ENCODE data around the gene NAPSA.

The NAPSA gene

DNA sequence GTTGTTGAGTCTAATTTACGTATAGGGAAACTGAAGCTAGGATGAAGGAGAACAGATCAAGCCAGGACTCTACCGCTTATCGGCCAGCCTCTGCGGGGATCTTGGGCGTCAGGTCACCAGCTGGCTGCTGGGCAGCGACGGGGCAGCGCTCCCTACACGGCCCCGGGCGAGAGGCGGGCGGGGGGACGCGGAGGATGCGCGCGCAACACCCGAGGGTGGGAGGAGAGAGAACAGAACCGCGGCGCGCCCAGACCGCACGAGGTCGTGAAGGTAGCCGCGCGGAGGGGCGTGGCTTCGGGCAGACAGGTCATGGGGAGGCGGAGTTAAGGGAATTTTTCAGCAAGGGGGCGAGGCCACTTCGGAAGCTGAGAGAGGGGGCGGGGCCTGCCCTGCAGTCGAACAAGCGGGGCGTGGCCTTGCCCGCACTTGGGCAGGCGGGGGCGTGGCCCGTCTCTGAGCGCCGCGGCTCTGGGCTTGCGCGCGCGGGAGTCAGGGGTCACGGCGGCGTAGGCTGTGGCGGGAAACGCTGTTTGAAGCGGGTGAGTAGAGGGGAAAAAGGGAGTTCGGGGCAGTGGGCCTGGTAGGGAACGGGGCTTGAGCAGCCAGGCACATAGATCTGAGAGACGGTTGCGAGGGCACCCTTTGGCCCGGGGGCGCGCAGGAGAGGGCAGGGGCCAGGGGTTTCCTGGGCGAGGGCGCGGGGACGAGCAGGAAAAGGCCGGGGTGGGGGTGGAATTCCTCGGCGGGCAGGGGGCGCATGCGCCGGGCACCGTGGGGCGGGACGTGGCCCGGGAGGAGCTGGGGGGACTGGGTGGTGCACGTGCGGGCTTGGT, 18.6 kb upstream of the NAPSA start, which contains the start of gene POLD1:
Gene POLD1, plus strand, starts transcription at position 496 of the 833 bp plus-strand sequence. CDS start 14,505 bp downstream, outside the sequence.
- peak; percentile 99 for DNase-seq

DNA sequence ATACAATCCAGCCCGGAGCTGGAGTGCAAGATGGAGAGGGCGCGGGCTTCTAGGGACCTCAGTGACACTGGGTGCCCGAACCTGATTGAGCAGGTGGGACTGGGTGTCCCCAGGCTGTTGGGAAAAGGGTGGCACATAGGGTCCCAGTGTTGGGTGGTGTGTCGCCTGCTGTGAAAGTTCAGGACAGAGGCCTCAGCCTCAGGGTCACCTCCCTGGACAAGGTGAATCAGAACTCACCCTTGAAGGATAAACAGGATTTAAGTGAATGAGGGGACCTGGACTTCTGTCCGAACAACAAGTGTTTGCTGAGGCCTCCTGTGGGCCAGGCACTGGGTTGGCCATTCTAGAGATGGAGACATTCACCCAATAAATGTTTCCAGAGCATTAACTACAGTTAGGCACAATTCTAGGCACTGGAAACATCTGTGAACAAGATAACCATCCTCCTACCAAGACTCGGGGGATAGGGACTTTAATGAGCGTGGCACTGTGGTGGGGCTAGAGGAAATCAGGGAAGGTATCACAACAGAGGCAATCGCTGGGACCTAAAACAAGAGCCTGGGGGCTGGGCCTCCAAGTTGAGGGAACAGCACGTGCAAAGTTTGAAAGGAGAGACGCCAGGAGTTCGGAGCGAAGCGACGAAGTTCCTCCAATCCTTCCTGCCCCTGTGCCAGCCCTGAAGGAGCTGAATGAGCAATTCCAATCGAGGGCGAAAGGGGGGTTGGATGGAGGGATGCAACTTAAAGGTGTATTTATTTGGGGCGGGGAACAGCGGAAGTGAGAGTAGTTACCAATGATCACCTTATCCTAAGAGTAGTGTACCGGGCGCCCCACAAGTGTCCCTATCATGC, 17.8 kb upstream of the NAPSA start:
- no peak for DNase-seq

DNA sequence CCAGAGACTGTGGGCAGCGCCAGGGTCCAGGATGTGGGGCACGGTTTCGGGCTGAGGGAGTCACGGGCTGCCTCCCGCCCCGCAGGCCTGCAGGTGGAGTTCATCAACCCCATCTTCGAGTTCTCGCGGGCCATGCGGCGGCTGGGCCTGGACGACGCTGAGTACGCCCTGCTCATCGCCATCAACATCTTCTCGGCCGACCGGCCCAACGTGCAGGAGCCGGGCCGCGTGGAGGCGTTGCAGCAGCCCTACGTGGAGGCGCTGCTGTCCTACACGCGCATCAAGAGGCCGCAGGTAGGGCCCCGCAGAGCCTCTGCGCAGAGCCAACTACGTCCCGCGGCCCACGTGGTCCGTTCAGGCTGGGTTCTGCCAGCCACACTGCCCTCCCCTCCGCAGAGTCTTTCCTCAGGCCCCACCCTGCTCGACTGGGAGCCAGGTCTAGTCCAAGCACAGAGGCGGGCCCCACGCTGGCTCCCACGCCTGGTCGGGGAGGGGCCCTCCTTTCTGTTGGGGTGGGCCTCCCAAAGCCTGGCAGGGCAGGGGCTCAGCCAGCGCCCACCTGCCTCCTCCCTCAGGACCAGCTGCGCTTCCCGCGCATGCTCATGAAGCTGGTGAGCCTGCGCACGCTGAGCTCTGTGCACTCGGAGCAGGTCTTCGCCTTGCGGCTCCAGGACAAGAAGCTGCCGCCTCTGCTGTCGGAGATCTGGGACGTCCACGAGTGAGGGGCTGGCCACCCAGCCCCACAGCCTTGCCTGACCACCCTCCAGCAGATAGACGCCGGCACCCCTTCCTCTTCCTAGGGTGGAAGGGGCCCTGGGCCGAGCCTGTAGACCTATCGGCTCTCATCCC, 16.7 kb upstream of the NAPSA start:
- DNase-seq: no peak

DNA sequence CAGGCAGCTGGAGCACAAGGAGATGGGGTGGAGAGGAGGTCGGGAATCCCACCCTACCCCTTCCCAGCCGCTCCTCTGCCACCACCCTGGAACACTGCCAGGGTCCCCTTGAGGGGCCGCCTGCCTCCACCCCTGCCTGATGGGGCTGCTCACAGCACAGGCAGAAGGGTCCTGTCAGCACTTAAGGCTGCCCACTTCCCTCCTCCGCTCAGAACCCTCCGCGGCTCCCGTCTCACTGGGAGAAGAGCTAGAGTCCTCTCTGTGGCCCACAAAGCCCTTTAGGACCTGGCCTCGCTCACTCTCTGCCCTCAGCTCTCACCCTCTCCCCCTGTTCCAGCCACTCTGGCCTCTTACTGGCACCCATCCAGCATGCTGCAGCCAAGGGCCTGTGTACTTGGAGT, 15.3 kb upstream of the NAPSA start:
- no peak for DNase-seq

DNA sequence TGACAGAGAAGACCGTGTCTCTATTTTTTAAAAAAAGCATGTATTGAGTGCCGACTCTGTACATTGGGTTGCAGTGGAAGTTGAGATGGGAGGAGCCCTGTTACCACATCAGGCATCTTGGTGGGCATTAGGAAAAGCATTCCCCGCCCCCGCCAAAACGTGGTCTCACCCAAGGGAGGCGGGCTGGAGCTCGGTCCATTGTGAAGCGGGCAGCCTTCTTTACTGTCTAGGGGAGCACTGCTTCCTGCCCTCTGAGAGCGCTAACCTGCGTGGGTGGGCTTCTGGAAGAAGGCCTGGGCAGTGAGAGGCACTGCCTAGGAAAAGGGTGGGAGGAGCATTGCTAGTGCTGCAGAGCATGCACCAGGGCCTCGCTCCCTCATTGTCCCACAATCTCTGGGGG, 14.7 kb upstream of the NAPSA start:
- no peak for DNase-seq

- DNase-seq: no peak
Measured at GRCh38 chr19:50379602-50380001, 14.2 kb upstream of the NAPSA start.

DNA sequence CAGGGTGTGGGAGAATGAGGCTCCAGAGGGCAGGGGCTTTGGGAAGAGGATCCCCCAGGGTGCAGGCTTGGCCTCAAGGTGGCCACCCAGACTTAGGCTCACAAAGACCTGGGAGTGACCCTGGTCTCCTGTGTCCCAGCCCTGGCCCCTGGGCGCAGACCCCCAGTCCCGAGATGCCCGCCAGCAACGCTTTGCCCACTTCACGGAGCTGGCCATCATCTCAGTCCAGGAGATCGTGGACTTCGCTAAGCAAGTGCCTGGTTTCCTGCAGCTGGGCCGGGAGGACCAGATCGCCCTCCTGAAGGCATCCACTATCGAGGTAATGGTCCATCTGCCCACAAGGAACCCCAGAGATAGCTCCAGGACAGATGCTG, 13.4 kb upstream of the NAPSA start:
- no peak for DNase-seq

GRCh38 chr19:50378169-50378862, 12.9 kb upstream of the NAPSA start:
- DNase-seq: no peak

DNA sequence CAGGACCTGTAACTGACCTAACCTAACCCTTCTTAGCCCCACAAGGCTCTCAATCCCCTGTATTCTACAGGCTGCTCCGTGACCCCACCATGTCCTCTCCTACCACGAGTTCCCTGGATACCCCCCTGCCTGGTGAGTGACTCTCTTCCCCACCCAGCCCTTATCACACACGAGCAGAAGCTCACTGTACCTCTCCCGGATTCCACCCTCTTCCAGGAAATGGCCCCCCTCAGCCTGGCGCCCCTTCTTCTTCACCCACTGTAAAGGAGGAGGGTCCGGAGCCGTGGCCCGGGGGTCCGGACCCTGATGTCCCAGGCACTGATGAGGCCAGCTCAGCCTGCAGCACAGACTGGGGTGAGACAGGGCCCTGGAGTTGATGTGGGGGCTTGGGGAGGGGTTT, 12.1 kb upstream of the NAPSA start:
- no peak for DNase-seq

GRCh38 chr19:50377051-50377461, 11.6 kb upstream of the NAPSA start:
- DNase-seq: peak; percentile 68

DNA sequence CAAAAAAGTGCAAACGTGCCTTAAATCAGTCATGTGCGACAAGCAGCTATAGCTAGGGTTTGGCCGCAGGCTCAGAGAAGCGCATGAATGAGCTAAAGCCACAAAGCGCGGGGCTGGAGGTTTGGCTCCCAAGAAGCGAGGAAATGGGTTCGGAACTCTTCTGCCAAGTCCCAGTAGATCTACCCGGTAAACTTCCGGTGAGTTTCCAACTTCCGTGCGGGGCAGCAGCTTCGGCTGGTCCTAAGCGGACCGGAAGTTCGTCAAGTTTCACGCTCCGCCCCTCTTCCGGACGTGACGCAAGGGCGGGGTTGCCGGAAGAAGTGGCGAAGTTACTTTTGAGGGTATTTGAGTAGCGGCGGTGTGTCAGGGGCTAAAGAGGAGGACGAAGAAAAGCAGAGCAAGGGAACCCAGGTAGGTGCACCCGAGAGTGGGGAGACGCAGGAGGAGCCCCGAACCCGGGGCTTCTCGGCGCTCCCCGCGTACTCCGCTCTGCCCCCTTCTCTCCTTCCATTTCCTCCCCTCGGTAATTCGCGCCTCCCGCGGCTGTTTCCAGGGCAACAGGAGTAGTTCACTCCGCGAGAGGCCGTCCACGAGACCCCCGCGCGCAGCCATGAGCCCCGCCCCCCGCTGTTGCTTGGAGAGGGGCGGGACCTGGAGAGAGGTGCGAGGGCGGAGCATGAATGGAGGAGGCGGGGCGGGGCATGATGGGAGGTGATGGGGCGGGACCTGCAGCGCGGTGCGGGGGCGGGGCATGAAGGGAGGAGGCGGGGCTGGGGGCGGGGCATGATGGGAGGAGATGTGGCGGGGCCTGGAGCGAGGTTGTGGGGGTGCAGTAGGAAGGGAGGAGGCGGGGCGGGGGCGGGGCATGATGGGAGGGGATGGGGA, 11.0 kb upstream of the NAPSA start, which contains the start of gene NR1H2:
Gene NR1H2, plus strand, starts transcription at position 292 of the 885 bp plus-strand sequence. CDS start 1,149 bp downstream, outside the sequence.
- peak; percentile 95 for DNase-seq

- DNase-seq: no peak
Measured at GRCh38 chr19:50371914-50372475, 6.6 kb upstream of the NAPSA start.

- DNase-seq: peak; percentile 82
Measured at GRCh38 chr19:50368649-50369570, 3.5 kb upstream of the NAPSA start.

DNA sequence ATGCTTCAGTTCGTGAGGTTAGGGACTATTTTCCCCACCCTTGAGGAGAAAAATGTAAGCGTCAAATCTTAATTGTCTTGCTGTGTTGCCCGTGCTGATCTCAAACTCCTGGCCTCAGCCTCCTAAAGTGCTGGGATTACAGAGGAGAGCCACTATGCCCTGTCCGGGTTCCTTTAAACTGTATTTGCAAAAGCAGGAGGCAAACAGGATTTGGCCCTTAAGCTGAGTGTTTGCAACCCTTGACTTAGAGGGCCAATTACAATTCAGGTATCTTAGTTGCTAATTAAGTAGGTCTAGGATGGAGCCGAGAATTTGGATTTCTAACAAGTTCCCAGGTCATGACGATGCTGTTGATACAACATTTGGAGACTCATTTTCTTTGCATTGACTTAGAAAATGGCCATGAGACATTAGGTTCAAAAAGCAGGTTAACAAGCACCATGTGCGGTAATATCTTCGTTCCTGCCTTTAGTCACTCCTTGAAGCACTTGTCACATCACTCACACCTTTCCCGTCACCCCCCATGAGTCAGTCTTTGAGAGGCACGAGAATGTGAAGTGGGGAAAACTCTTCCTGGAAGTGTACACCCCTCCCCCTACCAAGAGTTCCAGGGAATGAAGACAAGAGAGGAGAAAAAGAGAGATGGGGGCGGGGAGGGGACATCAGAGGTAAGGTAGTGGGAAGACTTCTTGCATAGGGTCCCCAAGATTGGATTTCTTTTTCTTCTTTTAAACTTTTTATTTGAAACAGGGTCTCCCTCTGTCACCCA, 2.6 kb downstream of the NAPSA start:
- DNase-seq: peak; percentile 25

GRCh38 chr19:50362030-50362412, 3.4 kb downstream of the NAPSA start:
- DNase-seq: no peak

DNA sequence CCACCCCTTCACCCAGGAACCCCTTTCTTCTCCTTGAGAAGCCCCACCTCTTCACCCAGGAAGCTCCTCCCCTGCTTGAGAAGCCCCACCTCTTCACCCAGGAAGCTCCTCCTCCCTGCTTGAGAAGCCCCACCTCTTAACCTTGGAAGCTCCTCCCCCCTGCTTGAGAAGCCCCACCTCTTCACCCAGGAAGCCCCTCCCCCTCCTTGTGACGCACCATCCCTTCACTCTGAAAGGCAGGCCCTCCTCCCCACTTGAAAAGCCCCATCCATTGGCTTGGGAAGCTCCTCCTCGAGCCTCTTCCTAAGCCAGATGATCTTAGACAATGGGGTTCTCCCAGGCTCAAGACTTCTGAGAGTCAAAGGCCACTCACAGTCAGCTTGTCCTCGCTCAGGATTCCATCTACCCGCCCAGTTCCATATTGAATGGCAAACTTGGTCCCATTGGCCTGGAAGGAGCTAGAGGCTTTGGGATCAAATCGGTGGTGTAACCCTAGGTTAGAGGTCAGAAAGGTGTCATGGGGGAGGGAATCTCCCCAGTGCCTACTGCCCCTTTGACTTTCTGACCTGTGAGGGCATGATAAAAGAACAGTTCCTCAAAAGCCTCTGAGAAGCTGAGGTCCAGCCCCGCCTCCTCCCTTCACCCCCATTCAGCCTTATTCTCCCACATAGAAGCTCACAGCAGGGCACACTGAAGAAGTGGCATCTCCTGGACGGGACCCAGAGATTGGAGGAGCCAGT, 4.0 kb downstream of the NAPSA start:
- DNase-seq: no peak

- no peak for DNase-seq
Measured at GRCh38 chr19:50359328-50359818, 6.1 kb downstream of the NAPSA start.
